ENCODE data around the gene PPP3R1.

Gene PPP3R1

DNA sequence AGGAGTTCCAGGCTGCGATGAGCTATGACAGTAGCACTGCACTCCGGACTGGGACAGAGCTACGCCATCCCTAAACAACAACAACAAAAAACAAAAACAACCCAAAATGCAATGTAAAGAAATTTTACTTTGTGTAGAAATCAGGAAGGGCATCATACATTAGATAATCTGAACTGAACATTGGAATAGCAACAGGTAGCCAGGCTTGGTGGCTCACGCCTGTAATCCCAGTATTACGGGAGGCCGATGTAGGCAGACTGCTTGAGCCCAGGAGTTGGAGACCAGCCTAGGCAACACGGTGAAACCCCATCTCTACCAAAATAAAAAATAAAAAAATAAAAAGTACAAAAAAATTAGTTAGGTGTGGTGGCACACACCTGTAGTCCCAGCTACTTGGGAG lies 96.7 kb downstream of the PPP3R1 start:
- DNase-seq (ENCODE audit: low read depth in 3 of 3, low spot score in 1 of 3): no peak

GRCh38 chr2:68152681-68153347 lies 99.5 kb downstream of the PPP3R1 start:
- DNase-seq (ENCODE audit: low read depth in 3 of 3, low spot score in 1 of 3): no peak

- no peak for DNase-seq (ENCODE audit: low read depth in 3 of 3, low spot score in 1 of 3)
Observed at GRCh38 chr2:68151037-68151436, 101.3 kb downstream of the PPP3R1 start.

DNA sequence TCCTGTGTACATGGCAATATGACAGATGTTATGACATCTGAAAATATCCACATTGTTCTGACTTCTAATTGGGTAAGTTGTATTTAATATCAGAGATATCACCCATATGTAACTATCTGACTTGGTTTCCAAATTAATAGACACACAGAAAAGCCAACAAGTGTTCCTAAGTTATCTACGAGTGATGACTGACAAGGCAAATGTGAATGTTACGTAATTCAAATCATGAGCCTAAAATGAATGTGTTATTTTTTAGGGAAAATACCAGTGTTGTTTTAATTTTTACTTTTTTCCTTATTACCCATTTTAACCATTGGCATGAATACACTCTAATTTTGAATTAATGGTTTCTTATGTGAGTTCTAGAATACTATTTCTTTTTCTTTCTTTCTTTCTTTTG lies 110.5 kb downstream of the PPP3R1 start:
- DNase-seq (ENCODE audit: low read depth in 3 of 3, low spot score in 1 of 3): no peak

DNA sequence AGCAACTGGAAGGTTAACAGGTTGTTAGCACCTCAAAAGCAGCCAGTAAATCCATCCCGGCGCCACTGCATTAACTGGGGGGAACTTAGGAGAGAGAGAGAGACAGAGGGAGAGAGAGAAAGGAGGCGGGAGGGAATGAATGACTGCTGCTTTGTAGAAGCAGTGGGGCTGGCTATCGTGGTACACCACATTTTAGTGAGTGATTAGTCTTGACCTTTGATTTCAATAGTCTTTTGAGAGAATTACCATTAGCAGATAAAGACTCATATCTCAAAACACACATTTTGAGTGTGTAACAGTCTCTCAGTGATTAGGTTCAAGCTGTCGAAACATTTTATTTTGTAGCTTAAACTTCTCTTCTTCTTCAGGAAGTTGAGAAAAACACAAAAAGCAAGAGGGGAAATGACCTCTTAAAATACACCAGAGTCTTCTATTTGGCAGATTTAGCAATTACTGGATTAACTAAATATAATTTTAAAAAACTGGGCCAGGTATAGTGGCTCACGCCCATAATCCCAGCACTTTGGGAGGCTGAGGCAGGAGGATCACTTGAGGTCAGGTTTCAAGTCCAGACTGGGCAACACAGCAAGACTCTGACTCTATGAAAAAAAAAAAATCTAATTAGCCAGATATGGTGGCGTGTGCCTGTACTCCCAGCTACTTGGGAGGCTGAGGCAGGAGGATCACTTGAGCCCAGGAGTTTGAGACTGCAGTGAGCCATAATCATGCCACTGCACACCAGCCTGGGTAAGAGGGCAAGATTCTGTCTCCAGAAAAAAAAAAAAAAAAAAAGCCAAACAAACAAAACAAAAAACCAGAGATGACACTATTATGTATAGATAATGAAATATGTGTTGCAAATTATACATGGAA lies 116.6 kb downstream of the PPP3R1 start:
- no peak for DNase-seq (ENCODE audit: low read depth in 3 of 3, low spot score in 1 of 3)

DNA sequence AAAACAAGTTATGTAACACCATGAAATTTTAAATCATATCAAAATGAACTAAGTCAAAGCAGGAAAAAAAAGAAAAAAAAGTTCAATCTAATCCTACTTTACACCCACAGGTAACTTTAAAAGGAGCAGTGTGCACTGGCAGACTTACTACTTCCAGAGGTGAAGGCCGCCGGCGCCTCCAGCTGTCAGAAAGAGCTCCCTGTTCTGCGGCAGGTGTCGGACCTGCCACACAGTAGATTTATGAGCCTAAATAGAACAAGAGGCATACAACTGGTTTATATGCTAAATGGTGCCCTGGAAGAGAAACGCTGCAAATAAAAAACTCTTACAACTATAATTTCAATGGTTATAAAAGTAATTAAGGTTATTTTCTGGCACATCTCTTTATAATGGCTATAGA lies 117.8 kb downstream of the PPP3R1 start:
- DNase-seq (ENCODE audit: low read depth in 3 of 3, low spot score in 1 of 3): no peak

DNA sequence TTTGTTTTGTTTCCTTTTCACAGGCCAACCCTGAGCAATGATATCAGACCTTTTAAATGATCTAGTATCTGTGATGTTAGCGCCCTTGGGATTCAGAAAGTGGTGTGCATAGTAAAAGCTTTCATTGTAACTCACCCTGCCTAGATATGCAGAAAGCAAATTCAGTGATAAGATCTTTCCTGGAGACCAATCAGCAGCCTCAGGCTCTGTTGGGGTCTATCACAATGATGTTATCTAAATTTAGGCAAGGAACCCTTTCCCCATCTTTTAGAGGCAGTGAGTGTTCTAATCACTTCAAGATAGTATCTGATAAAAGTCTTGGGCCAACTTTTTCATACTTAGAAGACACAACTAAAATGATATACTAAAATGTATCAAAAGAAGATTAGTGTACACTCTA lies 118.2 kb downstream of the PPP3R1 start:
- no peak for DNase-seq (ENCODE audit: low read depth in 3 of 3, low spot score in 1 of 3)
